Measurements from ENCODE around the gene BET1.

The BET1 gene

DNA sequence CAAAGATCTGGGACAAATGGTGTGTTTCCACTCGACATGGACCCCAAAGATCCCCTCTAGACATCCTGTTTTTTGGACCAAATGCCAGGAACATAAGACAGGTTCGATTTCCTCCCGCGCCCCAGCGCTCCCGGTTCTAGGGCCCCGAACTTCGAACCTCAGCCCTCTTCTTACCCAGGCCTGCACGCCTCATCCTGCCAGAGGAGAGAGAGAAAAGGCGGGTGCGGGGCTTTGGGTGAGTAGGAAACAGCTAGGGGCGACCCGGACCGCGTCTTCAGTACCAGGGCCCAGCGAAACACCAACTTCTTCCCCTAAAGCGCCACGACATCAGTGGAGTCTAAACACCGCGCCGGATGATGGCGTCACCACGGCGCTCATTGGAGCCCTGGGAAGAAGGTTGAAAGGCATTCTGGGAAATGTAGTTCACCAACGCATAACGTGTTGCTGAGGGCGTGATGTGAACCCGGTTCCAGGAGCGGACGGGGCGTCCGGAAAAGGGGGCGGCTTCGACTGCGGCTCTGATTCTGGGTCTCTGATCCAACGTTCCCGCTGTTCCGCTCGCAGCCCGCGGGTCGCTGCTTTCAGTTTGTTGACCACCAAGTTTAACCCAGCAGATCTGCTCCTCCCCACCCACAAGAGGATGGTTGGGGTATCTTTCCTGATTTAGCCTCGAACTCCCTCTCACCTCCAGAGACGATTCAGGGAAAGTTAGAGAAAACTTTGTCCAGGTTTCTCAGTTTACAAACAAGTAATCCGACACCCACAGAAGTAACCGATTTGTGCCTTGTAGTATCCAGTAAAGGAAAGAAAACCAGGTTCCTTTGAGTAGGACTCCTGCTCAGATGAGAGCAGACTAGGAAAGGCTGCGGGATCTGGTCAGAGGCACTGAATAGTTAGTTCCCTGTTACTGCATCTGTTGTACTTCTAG is at the start of gene BET1:
TSS of gene BET1 (minus strand) at position 332 of the 928 bp plus-strand sequence. CDS start at position 193, 139 bp downstream.
- H3K9ac ChIP-seq (ENCODE audit: insufficient read length, low read depth): peak within 1 kb of the TSS; percentile 92
- TF ChIP-seq ZNF274 (IDR thresholded peaks at IDR 0.05; ENCODE audit: low read depth, low read length): no peak
- TF ChIP-seq SUZ12 (IDR thresholded peaks at IDR 0.05; ENCODE audit: extremely low read depth, insufficient read depth, insufficient read length): no peak
- TF ChIP-seq YY1 (IDR thresholded peaks at IDR 0.05; ENCODE audit: insufficient read depth, insufficient read length): no peak
- peak; percentile 94 for DNase-seq (ENCODE audit: low read depth, low spot score)
- H3K9me3 ChIP-seq (ENCODE audit: insufficient read depth, low read length): no peaks in the 10 kb centered on the region
- H3K4me1 ChIP-seq (ENCODE audit: insufficient read depth, insufficient read length): no peaks in the 10 kb centered on the region
- H3K27me3 ChIP-seq (ENCODE audit: insufficient read depth, insufficient read length): no peaks in the 10 kb centered on the region
- H3K36me3 ChIP-seq (ENCODE audit: insufficient read depth, insufficient read length, low read length): peaks cover 7% of the 10 kb centered on the region
- peak within 1 kb of the TSS; percentile 86 for H3K4me3 ChIP-seq (ENCODE audit: insufficient read length, low read depth)

DNA sequence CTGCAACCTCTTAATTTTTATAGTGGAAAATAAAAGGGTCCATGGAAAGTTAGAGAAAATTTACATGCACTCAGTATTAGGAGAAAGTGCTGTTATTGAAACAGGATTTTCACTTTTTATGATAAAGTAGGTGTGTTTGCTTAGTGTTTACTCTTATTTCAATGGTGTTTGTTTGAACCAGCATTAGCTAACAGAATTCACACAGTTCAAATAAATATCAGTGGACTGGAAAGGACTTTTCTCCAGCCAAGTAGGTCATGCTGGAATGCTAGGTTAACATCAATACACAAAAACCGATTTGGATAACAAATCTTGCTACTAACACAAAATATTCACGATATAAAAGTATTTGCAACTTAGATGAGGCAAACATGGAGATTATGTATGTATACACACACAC is 49.4 kb upstream of the BET1 start:
- Histone ChIP-seq H3K36me3 (ENCODE audit: insufficient read depth, insufficient read length, low read length) (no peaks in the 10 kb centered on the region), H3K4me3 (ENCODE audit: insufficient read length, low read depth) (no peak overlapping the region), H3K27me3 (ENCODE audit: insufficient read depth, insufficient read length) (no peaks in the 10 kb centered on the region), H3K9me3 (ENCODE audit: insufficient read depth, low read length) (no peaks in the 10 kb centered on the region), H3K9ac (ENCODE audit: insufficient read length, low read depth) (no peak overlapping the region), H3K4me1 (ENCODE audit: insufficient read depth, insufficient read length) (no peaks in the 10 kb centered on the region)
- DNase-seq (ENCODE audit: low read depth, low spot score): no peak
- no peak for TF ChIP-seq SUZ12 (IDR thresholded peaks at IDR 0.05; ENCODE audit: extremely low read depth, insufficient read depth, insufficient read length)
- TF ChIP-seq ZNF274 (IDR thresholded peaks at IDR 0.05; ENCODE audit: low read depth, low read length): no peak
- TF ChIP-seq YY1 (IDR thresholded peaks at IDR 0.05; ENCODE audit: insufficient read depth, insufficient read length): no peak

GRCh38 chr7:94052398-94053180 is 48.4 kb upstream of the BET1 start:
- TF ChIP-seq ZNF274 (IDR thresholded peaks at IDR 0.05; ENCODE audit: low read depth, low read length) (no peak), YY1 (IDR thresholded peaks at IDR 0.05; ENCODE audit: insufficient read depth, insufficient read length) (no peak)
- Histone ChIP-seq H3K9ac (ENCODE audit: insufficient read length, low read depth) (no peak overlapping the region), H3K36me3 (ENCODE audit: insufficient read depth, insufficient read length, low read length) (no peaks in the 10 kb centered on the region), H3K9me3 (ENCODE audit: insufficient read depth, low read length) (no peaks in the 10 kb centered on the region), H3K27me3 (ENCODE audit: insufficient read depth, insufficient read length) (no peaks in the 10 kb centered on the region), H3K4me1 (ENCODE audit: insufficient read depth, insufficient read length) (no peaks in the 10 kb centered on the region), H3K4me3 (ENCODE audit: insufficient read length, low read depth) (no peak overlapping the region)
- no peak for DNase-seq (ENCODE audit: low read depth, low spot score)

DNA sequence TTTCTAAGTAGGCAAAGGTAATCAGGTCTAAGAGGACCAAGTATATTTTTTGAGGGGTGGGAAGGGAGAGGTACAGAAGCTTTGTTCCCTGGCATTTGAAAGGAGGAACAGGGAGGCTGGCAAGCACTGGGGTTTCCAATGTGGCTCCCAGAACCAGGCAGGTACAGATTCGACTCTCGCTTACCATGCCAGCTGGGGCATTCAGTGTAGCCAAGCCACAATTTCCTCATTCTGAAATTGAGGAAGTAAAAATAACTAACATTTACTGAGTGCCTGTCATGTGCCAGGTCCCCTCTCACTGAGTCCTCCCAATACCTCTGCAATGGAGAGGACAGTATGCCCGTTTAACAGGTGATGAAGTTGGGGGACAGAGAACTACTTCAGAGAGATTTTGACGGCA is 45.9 kb upstream of the BET1 start:
- TF ChIP-seq ZNF274 (IDR thresholded peaks at IDR 0.05; ENCODE audit: low read depth, low read length) (no peak), SUZ12 (IDR thresholded peaks at IDR 0.05; ENCODE audit: extremely low read depth, insufficient read depth, insufficient read length) (no peak), YY1 (IDR thresholded peaks at IDR 0.05; ENCODE audit: insufficient read depth, insufficient read length) (no peak)
- H3K4me1 ChIP-seq (ENCODE audit: insufficient read depth, insufficient read length): no peaks in the 10 kb centered on the region
- H3K9ac ChIP-seq (ENCODE audit: insufficient read length, low read depth): no peak overlapping the region
- no peak for DNase-seq (ENCODE audit: low read depth, low spot score)
- no peaks in the 10 kb centered on the region for H3K27me3 ChIP-seq (ENCODE audit: insufficient read depth, insufficient read length)
- no peak overlapping the region for H3K4me3 ChIP-seq (ENCODE audit: insufficient read length, low read depth)
- H3K36me3 ChIP-seq (ENCODE audit: insufficient read depth, insufficient read length, low read length): no peaks in the 10 kb centered on the region
- no peaks in the 10 kb centered on the region for H3K9me3 ChIP-seq (ENCODE audit: insufficient read depth, low read length)

DNA sequence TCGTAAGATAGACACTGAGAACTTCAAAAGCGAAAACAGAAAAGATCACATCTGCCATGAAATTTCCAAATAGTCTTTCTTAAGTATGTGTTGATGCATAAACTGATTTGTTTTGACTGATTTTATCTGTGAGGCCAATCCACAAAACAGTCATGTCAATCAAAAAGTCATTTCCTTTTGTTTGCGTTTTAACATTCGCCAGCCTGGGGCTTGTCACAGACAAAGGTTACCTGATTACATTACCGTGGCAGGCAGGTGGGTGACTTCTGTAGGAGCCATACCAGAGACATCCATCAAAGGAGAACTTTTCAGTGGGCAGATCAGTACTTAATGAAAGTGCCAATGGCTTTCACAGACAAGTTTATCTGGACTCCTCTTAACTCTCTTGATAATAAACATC is 45.5 kb upstream of the BET1 start:
- Histone ChIP-seq H3K4me3 (ENCODE audit: insufficient read length, low read depth) (no peak overlapping the region), H3K36me3 (ENCODE audit: insufficient read depth, insufficient read length, low read length) (no peaks in the 10 kb centered on the region), H3K9ac (ENCODE audit: insufficient read length, low read depth) (no peak overlapping the region), H3K4me1 (ENCODE audit: insufficient read depth, insufficient read length) (no peaks in the 10 kb centered on the region), H3K9me3 (ENCODE audit: insufficient read depth, low read length) (no peaks in the 10 kb centered on the region), H3K27me3 (ENCODE audit: insufficient read depth, insufficient read length) (no peaks in the 10 kb centered on the region)
- TF ChIP-seq SUZ12 (IDR thresholded peaks at IDR 0.05; ENCODE audit: extremely low read depth, insufficient read depth, insufficient read length) (no peak), ZNF274 (IDR thresholded peaks at IDR 0.05; ENCODE audit: low read depth, low read length) (no peak), YY1 (IDR thresholded peaks at IDR 0.05; ENCODE audit: insufficient read depth, insufficient read length) (no peak)
- no peak for DNase-seq (ENCODE audit: low read depth, low spot score)

GRCh38 chr7:94048755-94049154 is 44.6 kb upstream of the BET1 start:
- Histone ChIP-seq H3K27me3 (ENCODE audit: insufficient read depth, insufficient read length) (no peaks in the 10 kb centered on the region), H3K36me3 (ENCODE audit: insufficient read depth, insufficient read length, low read length) (no peaks in the 10 kb centered on the region), H3K4me1 (ENCODE audit: insufficient read depth, insufficient read length) (no peaks in the 10 kb centered on the region), H3K9ac (ENCODE audit: insufficient read length, low read depth) (no peak overlapping the region), H3K4me3 (ENCODE audit: insufficient read length, low read depth) (no peak overlapping the region), H3K9me3 (ENCODE audit: insufficient read depth, low read length) (no peaks in the 10 kb centered on the region)
- no peak for DNase-seq (ENCODE audit: low read depth, low spot score)
- TF ChIP-seq SUZ12 (IDR thresholded peaks at IDR 0.05; ENCODE audit: extremely low read depth, insufficient read depth, insufficient read length) (no peak), ZNF274 (IDR thresholded peaks at IDR 0.05; ENCODE audit: low read depth, low read length) (no peak), YY1 (IDR thresholded peaks at IDR 0.05; ENCODE audit: insufficient read depth, insufficient read length) (no peak)

DNA sequence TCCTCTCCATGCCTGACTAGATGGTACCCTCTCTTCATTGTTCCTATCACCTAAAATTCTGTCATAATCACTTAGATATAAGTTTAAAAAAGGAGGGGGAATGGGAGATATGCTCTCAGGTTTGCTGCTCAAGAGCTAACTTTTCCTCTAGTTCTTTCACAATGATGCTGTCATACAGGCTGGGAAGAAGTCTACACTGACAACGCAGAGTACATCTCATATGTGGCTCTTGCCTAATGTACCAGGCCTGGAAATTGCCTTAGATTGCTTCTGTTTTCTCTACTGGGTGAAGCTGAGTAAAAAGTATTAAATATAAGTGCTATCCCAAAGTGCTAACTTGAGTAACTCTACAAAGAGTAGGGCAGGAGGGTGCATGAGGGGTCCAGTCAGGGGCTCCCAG is 43.8 kb upstream of the BET1 start:
- H3K27me3 ChIP-seq (ENCODE audit: insufficient read depth, insufficient read length): no peaks in the 10 kb centered on the region
- H3K4me3 ChIP-seq (ENCODE audit: insufficient read length, low read depth): no peak overlapping the region
- H3K4me1 ChIP-seq (ENCODE audit: insufficient read depth, insufficient read length): no peaks in the 10 kb centered on the region
- H3K9ac ChIP-seq (ENCODE audit: insufficient read length, low read depth): no peak overlapping the region
- H3K36me3 ChIP-seq (ENCODE audit: insufficient read depth, insufficient read length, low read length): no peaks in the 10 kb centered on the region
- TF ChIP-seq SUZ12 (IDR thresholded peaks at IDR 0.05; ENCODE audit: extremely low read depth, insufficient read depth, insufficient read length) (no peak), ZNF274 (IDR thresholded peaks at IDR 0.05; ENCODE audit: low read depth, low read length) (no peak), YY1 (IDR thresholded peaks at IDR 0.05; ENCODE audit: insufficient read depth, insufficient read length) (no peak)
- no peak for DNase-seq (ENCODE audit: low read depth, low spot score)
- no peaks in the 10 kb centered on the region for H3K9me3 ChIP-seq (ENCODE audit: insufficient read depth, low read length)

Measured in NT2/D1 (cell line).